H1 (cell line): Measurements from ENCODE around the gene TTC23. TPM values are rescaled to one million over a fixed set of nuclear protein-coding genes. Genes with fewer than 3 reads are reported as not detected.

Source experiments
- JUND ChIP-seq: IDR thresholded peaks from 2 replicates; pipeline ENCODE4 v1.6.1; 2011; ENCODE audit warnings: mild to moderate bottlenecking, improper control_type of control experiment, low read length
- TAF1 ChIP-seq: IDR thresholded peaks from 2 replicates; pipeline ENCODE4 v1.6.1; 2011; ENCODE audit warnings: mild to moderate bottlenecking, low read depth, low read length
- polyA plus RNA-seq, 7 experiments: library from polyadenylated mRNA; depleted of rRNA in 3 of 7; stranded (reverse) in 5 of 7; unstranded in 2 of 7; fragments of >200 nt in 5 of 7; fragments of 200-250 nt in 2 of 7; gene quantifications; 1 replicate in 5 of 7; 2 replicates in 1 of 7; 4 replicates in 1 of 7; pipeline versions ENCODE4 v1.2.1 to v1.2.3, GENCODE V29; 2011 to 2013; ENCODE audit warnings: missing spikeins in 2 of 7, mixed read lengths in 2 of 7
- total RNA-seq: library from RNA; stranded (reverse); fragmentation: NEBNext Ultra II Directional; extraction: Animal tissue kit (Norgen Biotek cat#: 25700); gene quantifications from 2 replicates; pipeline ENCODE4 v1.2.1, GENCODE V29; 2021

TTC23 gene
- total and polyA plus RNA-seq, 2 of the 8 experiments (the other 6 are each of a cell fraction or from before 2014, with no cell fraction given) = 4.8 to 23.0 TPM

DNA sequence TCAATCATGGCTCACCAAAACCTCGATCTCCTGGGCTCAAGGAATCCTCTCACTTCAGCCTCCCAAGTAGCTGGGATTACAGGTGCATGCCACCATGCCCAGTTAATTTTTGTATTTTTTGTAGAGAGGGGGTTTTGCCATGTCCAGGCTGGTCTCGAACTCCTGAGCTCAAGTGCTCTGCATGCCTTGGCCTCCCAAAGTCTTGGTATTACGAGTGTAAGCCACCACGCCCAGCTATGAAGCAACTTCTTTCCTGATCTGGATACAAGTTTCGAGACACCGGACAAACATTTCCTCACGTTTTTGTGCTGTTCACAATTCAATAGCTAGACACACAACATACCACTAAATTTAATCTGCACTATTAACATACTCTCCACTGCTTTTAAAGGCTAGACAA lies 147.9 kb downstream of the TTC23 start (continued):
- TF ChIP-seq JUND = no peak
- TF ChIP-seq TAF1 = no peak
